Lower lobe of right lung (tissue), 2 donors: ENCODE measurements around the gene CDKAL1. TPM values are rescaled to one million over a fixed set of nuclear protein-coding genes. Genes with fewer than 3 reads are reported as not detected.
"Not testable (repeated sequence)": the region's sequence is repeated elsewhere in the genome, so short reads cannot be mapped to it uniquely, and the experiment has no call there.

ENCODE experiments used
- ATAC-seq, 2 donors: fragments of 200-7000 bp; cut with Tn5 transposase; one replicate each; pipeline ENCODE4 v1.9.1; 2020 to 2022; ENCODE audit warnings: mild to moderate bottlenecking in 2 of 2, moderate library complexity in 2 of 2
- DNase-seq: peaks from one replicate; pipeline ENCODE4 v3.0.0-alpha.2; 2020
- H3K27ac ChIP-seq: fragments of 200-600 bp; one replicate; pipeline ENCODE4 v1.8.0; 2022
- H3K27me3 ChIP-seq: fragments of 200-600 bp; one replicate; pipeline ENCODE4 v1.8.0; 2022; ENCODE audit warnings: low read depth
- H3K36me3 ChIP-seq: fragments of 200-600 bp; one replicate; pipeline ENCODE4 v1.8.0; 2022; ENCODE audit warnings: mild to moderate bottlenecking
- H3K4me1 ChIP-seq: fragments of 200-600 bp; one replicate; pipeline ENCODE4 v1.8.0; 2022
- H3K4me3 ChIP-seq: fragments of 200-600 bp; one replicate; pipeline ENCODE4 v1.8.0; 2022; ENCODE audit warnings: mild to moderate bottlenecking
- H3K9me3 ChIP-seq: fragments of 200-600 bp; one replicate; pipeline ENCODE4 v1.8.0; 2022
- intact Hi-C: fragments of 100-400 bp; cut with DNase I; formaldehyde crosslinking; loops from one replicate; pipeline ENCODE4 v1.11.0; 2022
- total RNA-seq: library from RNA; stranded (reverse); fragmentation: NEBNext Ultra II Directional; extraction: Animal tissue kit (Norgen Biotek cat#: 25700); gene quantifications from one replicate; pipeline ENCODE4 v1.2.1, GENCODE V29; 2021
- TF ChIP-seq, protein P1 (sequence below): fragments of 200-600 bp; IDR thresholded peaks from one replicate; pipeline ENCODE4 v1.8.0; 2022; ENCODE audit warnings: antibody characterized with exemption, mild to moderate bottlenecking
- donor health status: DM: no; HTN: yes; CAD: no; lungs with severe emphysema.

Gene CDKAL1
- total RNA-seq, 1 donor from 2014 or later: 16.0 TPM

DNA sequence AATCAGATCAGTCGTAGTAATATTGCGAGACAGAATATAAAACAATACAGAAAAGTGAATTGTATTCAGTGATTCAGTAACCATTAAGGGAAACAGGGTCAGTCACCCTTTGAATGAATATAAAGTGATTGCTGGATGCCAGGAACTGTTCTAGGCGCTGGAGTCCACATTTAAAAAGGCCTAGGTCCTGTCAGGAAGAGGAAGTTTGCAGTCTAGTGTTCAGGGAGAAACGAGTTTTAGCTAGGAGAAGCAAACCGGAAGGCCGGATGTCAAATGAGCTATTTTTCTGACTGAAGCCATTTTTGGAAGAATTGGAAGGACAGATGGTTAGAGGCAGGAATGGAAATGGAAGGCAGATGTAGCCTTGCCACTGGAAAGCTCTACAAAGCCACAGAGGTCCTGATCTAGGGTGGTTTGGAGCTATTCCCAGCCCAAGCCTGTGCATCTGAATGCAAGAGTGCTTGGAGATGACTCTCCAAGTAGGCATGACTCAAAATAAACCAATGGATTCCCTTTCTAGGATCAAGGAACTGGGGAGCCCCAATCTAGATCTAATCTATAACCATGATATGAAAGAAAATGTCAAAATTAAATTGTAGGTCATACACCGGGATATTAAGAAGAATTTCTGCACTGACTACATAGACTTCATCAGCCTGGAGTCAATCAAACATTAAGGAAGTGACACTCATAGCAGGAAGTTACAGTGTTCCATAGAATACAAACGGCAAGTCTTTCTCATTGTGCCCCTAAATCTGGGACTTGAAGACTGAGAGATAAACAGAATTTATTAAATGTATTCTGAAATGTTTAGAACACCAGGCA lies 36.8 kb upstream of the CDKAL1 start:
- intact Hi-C loops: no loop called here
- TF ChIP-seq, protein P1, sequence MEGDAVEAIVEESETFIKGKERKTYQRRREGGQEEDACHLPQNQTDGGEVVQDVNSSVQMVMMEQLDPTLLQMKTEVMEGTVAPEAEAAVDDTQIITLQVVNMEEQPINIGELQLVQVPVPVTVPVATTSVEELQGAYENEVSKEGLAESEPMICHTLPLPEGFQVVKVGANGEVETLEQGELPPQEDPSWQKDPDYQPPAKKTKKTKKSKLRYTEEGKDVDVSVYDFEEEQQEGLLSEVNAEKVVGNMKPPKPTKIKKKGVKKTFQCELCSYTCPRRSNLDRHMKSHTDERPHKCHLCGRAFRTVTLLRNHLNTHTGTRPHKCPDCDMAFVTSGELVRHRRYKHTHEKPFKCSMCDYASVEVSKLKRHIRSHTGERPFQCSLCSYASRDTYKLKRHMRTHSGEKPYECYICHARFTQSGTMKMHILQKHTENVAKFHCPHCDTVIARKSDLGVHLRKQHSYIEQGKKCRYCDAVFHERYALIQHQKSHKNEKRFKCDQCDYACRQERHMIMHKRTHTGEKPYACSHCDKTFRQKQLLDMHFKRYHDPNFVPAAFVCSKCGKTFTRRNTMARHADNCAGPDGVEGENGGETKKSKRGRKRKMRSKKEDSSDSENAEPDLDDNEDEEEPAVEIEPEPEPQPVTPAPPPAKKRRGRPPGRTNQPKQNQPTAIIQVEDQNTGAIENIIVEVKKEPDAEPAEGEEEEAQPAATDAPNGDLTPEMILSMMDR: no peak
- H3K27me3 ChIP-seq: no peaks in the 10 kb centered on the region

DNA sequence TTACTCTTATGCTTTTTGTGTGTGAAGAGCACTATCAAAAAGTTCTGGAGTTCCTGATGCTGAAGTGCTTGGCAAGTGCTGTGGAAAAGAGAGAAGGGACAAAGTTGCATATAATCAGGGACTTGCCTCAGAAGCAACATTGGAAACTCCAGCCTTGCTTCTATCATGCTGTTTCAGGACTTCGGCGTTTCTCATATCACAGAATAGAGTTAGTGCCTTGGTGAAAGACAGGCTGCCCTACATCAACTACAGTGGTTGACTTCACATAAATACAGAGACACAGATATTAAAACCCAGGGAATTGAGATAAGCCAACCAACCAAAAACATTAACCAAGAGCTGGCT lies 36.2 kb upstream of the CDKAL1 start:
- Histone ChIP-seq H3K27ac (no peak overlapping the region), H3K36me3 (no peaks in the 10 kb centered on the region), H3K4me3 (no peak overlapping the region), H3K9me3 (no peaks in the 10 kb centered on the region), H3K4me1 (no peaks in the 10 kb centered on the region), H3K27me3 (no peaks in the 10 kb centered on the region)
- TF ChIP-seq, protein P1: no peak
- intact Hi-C loops: no loop called here
- ATAC-seq (no peak), DNase-seq (no peak)

More for the DNA sequence above, 36.8 kb upstream of the CDKAL1 start:
- no peak overlapping the region for H3K4me3 ChIP-seq
- H3K36me3 ChIP-seq: no peaks in the 10 kb centered on the region
- no peak for ATAC-seq
- no peaks in the 10 kb centered on the region for H3K9me3 ChIP-seq
- no peak overlapping the region for H3K27ac ChIP-seq
- H3K4me1 ChIP-seq: no peaks in the 10 kb centered on the region
- DNase-seq: no peak

DNA sequence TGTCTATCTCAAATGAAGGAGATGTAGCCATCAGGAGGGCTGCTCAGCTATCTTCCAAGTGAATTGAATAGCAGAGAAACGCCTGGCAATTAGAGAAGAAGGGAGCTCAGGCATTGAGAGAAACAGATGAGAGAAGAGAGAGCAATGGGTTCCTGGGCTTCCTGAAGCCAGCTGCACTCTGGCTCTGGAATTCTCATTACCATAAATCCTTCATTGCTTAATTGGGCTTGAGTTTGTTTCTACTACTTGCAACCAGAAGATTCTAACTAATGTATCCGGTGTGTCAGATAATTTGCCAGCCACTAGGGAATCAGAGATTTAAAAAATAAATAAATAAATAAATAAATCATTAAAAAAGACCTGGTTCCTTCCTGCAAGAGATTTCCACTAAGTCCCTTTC lies 25.0 kb upstream of the CDKAL1 start:
- Histone ChIP-seq H3K27me3 (no peaks in the 10 kb centered on the region), H3K4me1 (no peaks in the 10 kb centered on the region), H3K4me3 (no peak overlapping the region), H3K9me3 (no peaks in the 10 kb centered on the region), H3K36me3 (no peaks in the 10 kb centered on the region), H3K27ac (no peak overlapping the region)
- ATAC-seq (no peak), DNase-seq (no peak)
- TF ChIP-seq, protein P1: no peak
- intact Hi-C loops: no loop called here

DNA sequence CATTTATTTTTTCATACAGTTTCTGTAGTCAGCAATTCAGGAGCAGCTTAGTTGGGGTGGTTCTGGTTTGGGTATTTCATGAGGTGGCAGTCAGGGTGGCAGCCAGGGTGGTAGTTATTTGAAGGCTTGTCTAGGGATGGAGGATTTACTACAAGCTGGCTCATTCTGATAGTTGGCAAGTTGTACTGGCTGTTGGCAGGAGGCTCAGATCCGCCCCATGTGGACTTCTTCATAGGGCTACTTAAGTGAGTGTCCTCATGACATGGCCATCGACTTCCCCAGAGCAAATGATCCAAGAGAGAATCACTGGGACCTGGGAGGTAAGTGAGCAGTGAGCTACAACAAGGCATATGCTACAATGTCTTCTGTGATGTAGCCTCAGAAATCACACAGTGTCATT lies 22.4 kb upstream of the CDKAL1 start:
- no peaks in the 10 kb centered on the region for H3K27me3 ChIP-seq
- TF ChIP-seq, protein P1: no peak

DNA sequence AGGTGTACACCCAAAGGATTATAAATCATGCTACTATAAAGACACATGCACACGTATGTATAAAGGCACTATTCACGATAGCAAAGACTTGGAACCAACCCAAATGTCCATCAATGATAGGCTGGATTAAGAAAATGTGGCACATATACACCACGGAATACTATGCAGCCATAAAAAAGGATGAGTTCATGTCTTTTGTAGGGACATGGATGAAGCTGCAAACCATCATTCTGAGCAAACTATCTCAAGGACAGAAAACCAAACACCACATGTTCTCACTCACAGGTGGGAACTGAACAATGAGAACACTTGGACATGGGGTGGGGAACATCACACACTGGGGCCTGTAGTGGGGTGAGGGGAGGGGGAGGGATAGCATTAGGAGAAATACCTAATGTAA lies 9.0 kb upstream of the CDKAL1 start:
- DNase-seq, H3K4me1 ChIP-seq, H3K9me3 ChIP-seq, H3K27ac ChIP-seq, ATAC-seq, H3K27me3 ChIP-seq, H3K36me3 ChIP-seq, H3K4me3 ChIP-seq: not testable (repeated sequence)
- intact Hi-C loops: loop anchor here (5.0 to 10.0 kb wide), 2 partner anchors 120 to 233 kb away; partner anchors contain the start of gene E2F3

More for the DNA sequence above, 22.4 kb upstream of the CDKAL1 start:
- Histone ChIP-seq H3K4me1 (no peaks in the 10 kb centered on the region), H3K36me3 (no peaks in the 10 kb centered on the region), H3K9me3 (no peaks in the 10 kb centered on the region), H3K4me3 (no peak overlapping the region), H3K27ac (no peak overlapping the region)
- ATAC-seq (no peak), DNase-seq (no peak)
- intact Hi-C loops: no loop called here

DNA sequence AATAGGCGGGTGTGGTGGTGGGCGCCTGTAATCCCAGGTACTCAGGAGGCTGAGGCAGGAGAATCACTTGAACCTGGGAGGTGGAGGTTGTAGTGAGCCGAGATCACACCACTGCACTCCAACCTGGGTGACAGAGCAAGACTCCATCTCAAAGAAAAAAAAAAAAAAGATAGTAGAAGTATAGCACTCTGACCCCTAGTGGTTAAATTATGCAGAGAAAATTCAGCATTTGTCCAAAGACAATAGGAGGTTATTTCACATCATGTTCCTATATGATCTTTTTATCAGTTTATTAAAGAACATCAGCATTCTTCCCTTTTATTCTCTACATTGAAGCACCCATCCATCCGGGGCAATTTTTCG lies 5.2 kb upstream of the CDKAL1 start:
- not testable (repeated sequence) for H3K9me3 ChIP-seq, DNase-seq, H3K27ac ChIP-seq, H3K36me3 ChIP-seq, H3K4me3 ChIP-seq, H3K27me3 ChIP-seq
- intact Hi-C loops: loop anchor here (5.0 to 10.0 kb wide), 2 partner anchors 124 to 237 kb away; partner anchors contain the start of gene E2F3
- H3K4me1 ChIP-seq: peaks cover 13% of the 10 kb centered on the region
- ATAC-seq: peak; percentile 81 to 84
- TF ChIP-seq, protein P1: peak; percentile 64
